ENCODE data around the gene RBMS3. TPM values are rescaled to one million over a fixed set of nuclear protein-coding genes. Genes with fewer than 3 reads are reported as not detected.

RBMS3 gene
- total RNA-seq, 1 donor from 2014 or later: 47.6 TPM

- DNase-seq (ENCODE audit: low spot score): no peak
- Mint-ChIP-seq H3K27me3 (ENCODE audit: low read depth) (no peaks in the 10 kb centered on the region), H3K36me3 (ENCODE audit: low read depth) (no peaks in the 10 kb centered on the region), H3K4me3 (ENCODE audit: unreplicated experiment) (no peak overlapping the region), H3K27ac (ENCODE audit: unreplicated experiment) (no peak overlapping the region), H3K9me3 (ENCODE audit: low read depth) (no peaks in the 10 kb centered on the region), H3K4me1 (ENCODE audit: low read depth) (peaks cover 46% of the 10 kb centered on the region)
- TF ChIP-seq CTCF (IDR thresholded peaks at IDR 0.05): no peak
Measured at GRCh38 chr3:29314727-29315088, 33.8 kb downstream of the RBMS3 start.

- Mint-ChIP-seq H3K27ac (ENCODE audit: unreplicated experiment) (no peak overlapping the region), H3K9me3 (ENCODE audit: low read depth) (no peaks in the 10 kb centered on the region), H3K27me3 (ENCODE audit: low read depth) (no peaks in the 10 kb centered on the region), H3K4me1 (ENCODE audit: low read depth) (peaks cover 37% of the 10 kb centered on the region), H3K4me3 (ENCODE audit: unreplicated experiment) (no peak overlapping the region), H3K36me3 (ENCODE audit: low read depth) (no peaks in the 10 kb centered on the region)
- no peak for TF ChIP-seq CTCF (IDR thresholded peaks at IDR 0.05)
- no peak for DNase-seq (ENCODE audit: low spot score)
Measured at GRCh38 chr3:29317659-29318173, 36.8 kb downstream of the RBMS3 start.

GRCh38 chr3:29318251-29318650 lies 37.4 kb downstream of the RBMS3 start:
- DNase-seq (ENCODE audit: low spot score): no peak
- TF ChIP-seq CTCF (IDR thresholded peaks at IDR 0.05): no peak
- H3K36me3 Mint-ChIP-seq (ENCODE audit: low read depth): no peaks in the 10 kb centered on the region
- no peaks in the 10 kb centered on the region for H3K27me3 Mint-ChIP-seq (ENCODE audit: low read depth)
- no peak overlapping the region for H3K4me3 Mint-ChIP-seq (ENCODE audit: unreplicated experiment)
- H3K9me3 Mint-ChIP-seq (ENCODE audit: low read depth): no peaks in the 10 kb centered on the region
- peaks cover 31% of the 10 kb centered on the region for H3K4me1 Mint-ChIP-seq (ENCODE audit: low read depth)
- H3K27ac Mint-ChIP-seq (ENCODE audit: unreplicated experiment): no peak overlapping the region

GRCh38 chr3:29319262-29319661 lies 38.4 kb downstream of the RBMS3 start:
- no peak for TF ChIP-seq CTCF (IDR thresholded peaks at IDR 0.05)
- Mint-ChIP-seq H3K27ac (ENCODE audit: unreplicated experiment) (no peak overlapping the region), H3K36me3 (ENCODE audit: low read depth) (no peaks in the 10 kb centered on the region), H3K4me1 (ENCODE audit: low read depth) (peaks cover 36% of the 10 kb centered on the region), H3K9me3 (ENCODE audit: low read depth) (no peaks in the 10 kb centered on the region), H3K4me3 (ENCODE audit: unreplicated experiment) (no peak overlapping the region), H3K27me3 (ENCODE audit: low read depth) (no peaks in the 10 kb centered on the region)
- DNase-seq (ENCODE audit: low spot score): no peak

- H3K27me3 Mint-ChIP-seq (ENCODE audit: low read depth): no peaks in the 10 kb centered on the region
- H3K27ac Mint-ChIP-seq (ENCODE audit: unreplicated experiment): no peak overlapping the region
- no peaks in the 10 kb centered on the region for H3K36me3 Mint-ChIP-seq (ENCODE audit: low read depth)
- no peak for TF ChIP-seq CTCF (IDR thresholded peaks at IDR 0.05)
- H3K9me3 Mint-ChIP-seq (ENCODE audit: low read depth): no peaks in the 10 kb centered on the region
- H3K4me1 Mint-ChIP-seq (ENCODE audit: low read depth): peaks cover 36% of the 10 kb centered on the region
- no peak overlapping the region for H3K4me3 Mint-ChIP-seq (ENCODE audit: unreplicated experiment)
- DNase-seq (ENCODE audit: low spot score): no peak
Measured at GRCh38 chr3:29319798-29320197, 38.9 kb downstream of the RBMS3 start.
